ENCODE data around the gene SF3A2.
"Not testable (repeated sequence)": the region's sequence is repeated elsewhere in the genome, so short reads cannot be mapped to it uniquely, and the experiment has no call there.

SF3A2 gene

DNA sequence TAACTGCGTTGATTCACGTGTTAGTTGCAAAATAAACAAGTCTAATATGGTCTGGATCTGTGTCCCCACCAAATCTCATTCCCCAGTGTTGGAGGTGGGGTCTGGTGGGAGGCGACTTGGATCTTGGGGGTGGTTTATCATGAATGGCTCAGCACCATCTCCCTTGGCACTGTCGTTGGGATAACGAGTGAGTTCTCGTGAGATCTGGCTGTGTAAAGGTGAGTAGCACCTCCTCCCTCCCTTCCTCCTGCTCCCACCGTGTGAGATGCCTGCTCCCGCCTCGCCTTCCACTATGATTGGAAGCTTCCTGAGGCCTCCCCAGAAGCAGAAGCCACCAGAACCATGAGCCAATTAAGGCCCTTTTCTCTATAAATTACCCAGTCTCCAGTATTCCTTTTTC is 40.5 kb downstream of the SF3A2 start:
- no peak for DNase-seq

GRCh38 chr19:2278459-2279158 is 42.0 kb downstream of the SF3A2 start:
- no peak for DNase-seq

- DNase-seq: no peak
These were observed 44.1 kb downstream of the SF3A2 start for GRCh38 chr19:2280633-2281264.

GRCh38 chr19:2281265-2282061 is 44.8 kb downstream of the SF3A2 start:
- DNase-seq: not testable (repeated sequence)

DNA sequence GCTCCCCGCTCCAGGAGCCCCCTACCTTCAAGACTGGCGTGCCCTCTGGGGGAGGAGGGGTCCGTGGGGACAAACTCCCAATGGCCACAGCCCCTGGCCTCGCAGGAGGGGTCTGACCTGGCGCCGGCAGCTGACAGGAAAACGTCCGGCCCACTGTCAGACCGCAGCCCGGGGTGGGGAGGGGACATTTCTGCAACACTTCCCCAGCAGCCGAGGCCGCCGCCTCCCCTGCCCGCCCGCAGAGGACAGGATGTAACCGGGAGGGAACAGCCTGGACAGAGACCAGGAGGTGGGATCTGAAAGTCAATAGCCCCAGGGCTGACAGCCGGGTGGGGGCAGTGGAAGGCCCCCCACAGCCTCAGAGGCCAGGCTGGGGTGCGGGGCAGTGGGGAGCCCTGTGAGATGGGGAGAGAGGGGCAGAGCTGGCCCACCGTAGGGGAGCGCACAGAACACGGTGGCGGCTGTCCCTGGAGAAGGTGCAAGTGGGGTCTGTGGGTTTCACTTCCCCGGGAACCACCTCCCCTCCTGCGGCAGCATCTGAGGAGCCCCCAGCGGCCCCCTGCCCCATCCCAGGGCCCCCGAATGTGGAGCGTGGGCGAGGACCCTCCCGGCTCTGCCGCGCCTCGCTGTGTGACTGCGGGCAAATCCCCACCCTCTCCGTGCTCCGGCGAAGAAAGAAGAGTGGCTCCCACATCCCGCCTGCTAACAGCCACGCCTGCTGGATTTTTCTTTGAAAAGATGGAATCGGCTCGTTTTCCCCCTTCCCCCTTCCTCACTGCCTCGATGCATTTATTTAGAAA is 45.6 kb downstream of the SF3A2 start, which contains the start of gene PEAK3:
TSS of gene PEAK3 (minus strand) at position 114 of the 800 bp plus-strand sequence. CDS start 1,244 bp downstream, outside the sequence.
- no peak for DNase-seq

GRCh38 chr19:2282862-2283237 is 46.2 kb downstream of the SF3A2 start:
- no peak for DNase-seq

GRCh38 chr19:2283835-2284507 is 47.3 kb downstream of the SF3A2 start:
- DNase-seq: no peak

DNA sequence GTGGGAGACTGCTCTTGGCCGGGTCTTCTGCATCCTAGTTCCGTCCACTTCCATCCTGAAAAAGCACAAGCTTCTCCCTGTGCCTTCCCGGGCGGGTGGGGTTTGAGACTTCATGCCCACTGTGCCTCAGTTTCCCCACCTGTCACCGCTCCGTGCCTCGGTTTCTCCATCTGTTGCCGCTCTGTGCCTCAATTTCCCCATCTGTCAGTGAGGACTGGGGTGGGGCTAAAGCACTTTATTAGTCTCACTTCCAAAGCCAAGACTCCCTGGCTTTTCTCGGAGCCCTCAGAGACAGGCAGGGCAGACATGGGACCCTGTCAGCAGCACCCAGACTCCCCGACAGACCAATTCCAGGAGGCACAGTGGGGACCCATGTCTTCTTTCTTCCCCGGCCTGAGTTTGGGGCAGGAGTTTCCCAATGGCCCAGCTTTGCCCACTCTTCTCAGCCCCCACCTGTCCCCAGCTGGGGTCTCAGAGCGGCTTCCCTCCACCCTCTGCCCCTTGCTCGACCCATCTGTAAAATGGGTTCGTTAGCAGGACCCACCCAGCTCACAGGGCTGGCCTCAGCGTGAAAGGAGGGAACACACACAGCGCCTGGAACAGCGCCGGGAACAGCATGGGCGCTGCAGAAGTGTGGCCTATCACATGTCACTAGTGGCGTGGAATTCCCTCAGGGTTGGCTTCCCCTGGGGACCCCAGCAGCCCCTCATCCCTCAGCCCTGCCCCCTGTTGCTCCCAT is 49.9 kb downstream of the SF3A2 start:
- no peak for DNase-seq

DNA sequence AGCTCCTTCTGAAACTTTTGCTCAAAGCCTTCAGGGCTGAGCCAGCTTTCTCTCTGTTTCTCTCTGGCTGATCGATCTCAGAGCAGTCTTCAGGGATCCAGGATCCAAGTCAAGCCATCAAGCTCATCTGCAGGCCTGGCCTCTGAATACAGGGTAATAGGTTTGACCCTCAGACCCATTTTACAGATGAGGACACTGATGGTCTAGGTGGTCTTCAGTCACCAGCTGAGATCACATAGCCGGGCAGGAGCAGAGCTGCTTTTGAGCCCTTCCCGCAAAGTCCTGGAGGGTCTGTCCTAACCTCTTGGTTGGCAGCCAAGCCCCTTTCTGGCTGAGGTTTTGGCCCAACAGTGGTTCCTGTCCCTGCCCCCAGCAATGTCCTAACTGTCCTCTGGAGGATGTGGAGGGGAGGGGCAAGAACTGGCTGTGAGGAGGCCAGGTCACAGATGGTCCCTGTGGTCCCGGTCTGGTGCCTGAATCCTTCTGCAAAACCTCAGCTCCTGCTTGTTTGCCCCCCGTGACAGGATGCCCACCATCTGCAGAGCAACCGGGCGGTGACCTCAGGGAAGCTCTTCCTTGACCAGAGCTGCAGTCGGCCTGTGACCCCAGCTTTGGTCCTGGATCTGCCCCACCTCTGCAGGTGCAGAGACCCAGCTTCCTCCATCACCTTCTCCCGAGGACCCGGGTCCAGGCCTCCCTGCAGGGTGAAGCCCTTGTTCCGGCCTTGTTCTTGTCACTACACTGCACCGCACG is 51.1 kb downstream of the SF3A2 start:
- DNase-seq: no peak

DNA sequence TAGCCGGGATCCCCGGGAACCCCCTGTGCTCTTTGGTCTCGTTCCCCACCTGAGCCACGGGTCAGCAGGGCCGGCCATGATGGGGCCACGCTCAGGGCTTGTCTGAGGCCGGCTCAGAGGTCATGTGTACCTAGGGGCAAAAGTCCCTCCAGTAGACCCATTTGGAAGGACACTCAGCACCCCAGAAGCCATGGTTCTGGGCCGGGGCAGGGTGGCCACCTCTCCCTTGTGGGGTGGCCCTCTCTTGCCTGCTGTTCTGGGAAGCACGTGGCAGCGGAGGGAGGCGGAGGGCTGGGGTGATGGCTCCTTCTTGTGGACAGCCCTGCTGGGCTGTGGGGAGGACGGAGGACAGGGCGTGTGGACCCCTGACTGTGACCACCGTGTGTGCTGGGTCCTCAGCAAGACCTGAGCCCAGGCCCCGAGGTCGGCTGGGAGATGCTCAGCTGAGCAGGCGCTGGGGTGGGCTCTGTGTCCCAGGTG is 51.8 kb downstream of the SF3A2 start:
- no peak for DNase-seq

DNA sequence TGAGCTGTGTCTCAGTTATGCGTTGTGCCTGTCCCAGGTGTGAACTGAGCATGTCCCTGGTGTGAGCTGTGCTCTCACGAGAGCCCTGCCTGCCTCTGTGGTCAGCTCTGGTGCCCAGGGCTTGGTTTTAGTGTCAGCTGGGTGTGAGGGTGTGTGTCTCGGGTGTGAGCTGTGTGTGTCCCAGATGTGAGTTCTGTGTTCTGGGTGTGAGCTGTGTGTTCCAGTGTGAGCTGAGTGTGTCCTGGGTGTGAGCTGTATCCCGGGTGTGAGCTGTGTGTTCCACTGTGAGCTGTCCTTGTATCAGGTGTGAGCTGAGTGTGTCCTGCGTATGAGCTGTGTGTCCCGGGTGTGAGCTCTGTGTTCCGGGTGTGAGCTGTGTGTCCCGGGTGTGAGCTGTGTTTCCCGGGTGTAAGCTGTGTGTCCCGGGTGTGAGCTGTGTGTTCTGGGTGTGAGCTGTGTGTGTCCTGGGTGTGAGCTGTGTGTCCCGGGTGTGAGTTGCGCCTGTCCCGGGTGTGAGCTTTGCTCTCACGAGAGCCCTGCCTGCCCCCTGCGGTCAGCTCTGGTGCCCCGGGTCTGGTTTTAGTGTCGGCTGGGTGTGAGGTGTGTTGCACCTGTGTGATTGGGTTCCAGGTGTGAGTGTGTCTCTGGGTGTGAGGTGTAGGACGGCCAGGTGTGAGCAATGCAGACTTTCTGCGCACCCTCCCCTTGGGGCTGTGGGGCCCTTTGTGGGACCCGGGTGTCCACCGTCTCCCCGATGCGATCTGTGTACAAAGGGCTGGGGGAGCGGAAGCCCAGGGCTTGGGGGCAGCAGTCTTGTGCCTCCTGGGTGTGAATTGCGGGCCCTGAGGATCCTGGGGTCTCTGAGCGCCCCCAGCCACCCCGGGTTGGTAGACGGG is 52.4 kb downstream of the SF3A2 start:
- DNase-seq: no peak

DNA sequence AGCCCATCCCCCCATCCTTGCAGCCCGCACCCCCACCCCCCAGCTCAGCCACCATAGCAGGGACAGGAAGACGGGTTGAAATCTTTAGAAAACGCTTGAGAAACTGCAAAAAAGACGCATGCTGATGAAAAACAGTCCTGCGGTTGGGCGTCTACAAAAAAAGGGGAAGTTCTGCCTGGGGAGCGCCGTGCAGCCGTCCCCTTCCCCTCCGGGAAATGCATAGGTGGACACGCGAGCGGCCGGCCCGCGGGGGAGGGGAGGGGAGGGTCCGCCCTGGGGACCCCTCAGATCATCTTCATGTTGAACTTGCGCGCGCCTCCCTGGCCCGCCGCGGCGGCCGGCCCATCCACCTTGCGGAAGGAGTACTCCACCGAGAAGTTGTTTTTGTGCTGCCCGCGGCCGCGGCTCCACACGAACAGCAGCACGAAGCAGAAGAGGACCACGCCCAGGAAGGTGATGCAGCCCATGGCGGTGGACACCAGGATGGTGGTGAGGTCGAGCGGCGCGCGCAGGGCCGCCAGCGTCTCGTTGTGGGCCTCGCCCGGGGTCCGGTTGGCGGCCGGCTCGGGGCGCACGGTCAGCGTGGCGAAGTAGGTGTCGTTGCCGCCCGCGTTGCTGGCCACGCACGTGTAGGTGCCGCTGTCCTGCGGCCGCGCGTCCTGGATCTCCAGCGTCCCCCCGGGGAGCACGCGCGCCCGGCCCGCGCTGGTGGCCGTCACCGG is 53.3 kb downstream of the SF3A2 start:
- DNase-seq: no peak

- no peak for DNase-seq
These were observed 54.0 kb downstream of the SF3A2 start for GRCh38 chr19:2290441-2291184.

GRCh38 chr19:2291185-2291751 is 54.6 kb downstream of the SF3A2 start:
- DNase-seq: no peak

DNA sequence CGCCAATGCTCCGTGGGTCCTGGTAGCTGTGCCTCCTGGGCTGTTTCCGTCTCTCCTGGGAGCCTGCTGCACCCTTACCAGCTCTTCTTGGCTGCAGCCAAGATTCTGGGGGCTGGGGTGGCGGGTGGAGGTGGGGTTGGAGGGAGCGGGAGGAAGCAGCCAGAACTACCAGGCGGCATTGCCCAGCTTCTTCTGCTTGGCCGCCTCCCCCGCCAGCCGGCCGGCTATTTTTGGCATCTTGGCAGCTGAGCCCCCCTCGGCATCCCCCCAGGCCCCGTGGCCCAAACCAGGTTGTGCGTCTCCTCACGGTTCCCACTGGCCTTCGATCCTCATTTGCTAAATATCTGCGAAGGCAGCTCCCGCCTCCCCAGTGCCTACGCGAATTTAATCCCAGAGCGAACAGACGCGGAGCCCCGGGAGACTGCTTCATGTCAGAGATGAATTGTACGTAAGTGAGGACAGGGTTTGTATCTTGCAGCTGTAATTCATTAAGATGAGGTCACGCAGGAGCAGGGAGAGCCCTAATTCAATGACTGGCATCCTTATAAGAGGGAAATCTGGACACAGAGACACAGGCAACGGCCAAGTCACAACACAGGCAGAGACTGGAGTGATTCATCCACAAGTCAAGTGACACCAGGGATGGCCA is 58.2 kb downstream of the SF3A2 start:
- no peak for DNase-seq

GRCh38 chr19:2296141-2296540 is 59.5 kb downstream of the SF3A2 start:
- DNase-seq: no peak
